Vagina (tissue), 2 donors: ENCODE measurements around the gene GPR161.

Experiments used
- CTCF ChIP-seq, 3 experiments: fragments of 450-650 bp in 2 of 3; fragments of 200-600 bp in 1 of 3; sonication (generic) in 1 of 3; IDR thresholded peaks; one replicate each; pipeline ENCODE4 v1.5.1; 2017 to 2019; ENCODE audit warnings: antibody characterized with exemption in 3 of 3, mild to moderate bottlenecking in 2 of 3, moderate library complexity in 2 of 3
- POLR2A ChIP-seq, 2 donors: fragments of 450-650 bp; IDR thresholded peaks; one replicate each; pipeline ENCODE4 v1.6.1; 2017; ENCODE audit warnings: antibody characterized with exemption in 2 of 2, mild to moderate bottlenecking in 2 of 2, moderate library complexity in 2 of 2
- POLR2AphosphoS5 ChIP-seq, 2 donors: sonication (generic); formaldehyde crosslinking; IDR thresholded peaks; one replicate each; pipeline ENCODE4 v1.9.0; 2017; ENCODE audit warnings: antibody characterized with exemption in 2 of 2, mild to moderate bottlenecking in 2 of 2, low read depth in 1 of 2; ENCODE audit not compliant: insufficient read depth in 1 of 2

GRCh38 chr1:168105846-168106245 lies 30.9 kb downstream of the GPR161 start:
- no peak for TF ChIP-seq CTCF (IDR thresholded peaks at IDR 0.05)
- TF ChIP-seq POLR2AphosphoS5 (IDR thresholded peaks at IDR 0.05; ENCODE audit: insufficient read depth in 1 of 2, low read depth in 1 of 2), result no peak
- no peak for TF ChIP-seq POLR2A (IDR thresholded peaks at IDR 0.05)
